ENCODE results near the gene MKS1. TPM values are rescaled to one million over a fixed set of nuclear protein-coding genes. Genes with fewer than 3 reads are reported as not detected.

Gene MKS1
- total RNA-seq, 1 experiment from 2014 or later: 17.5 TPM

DNA sequence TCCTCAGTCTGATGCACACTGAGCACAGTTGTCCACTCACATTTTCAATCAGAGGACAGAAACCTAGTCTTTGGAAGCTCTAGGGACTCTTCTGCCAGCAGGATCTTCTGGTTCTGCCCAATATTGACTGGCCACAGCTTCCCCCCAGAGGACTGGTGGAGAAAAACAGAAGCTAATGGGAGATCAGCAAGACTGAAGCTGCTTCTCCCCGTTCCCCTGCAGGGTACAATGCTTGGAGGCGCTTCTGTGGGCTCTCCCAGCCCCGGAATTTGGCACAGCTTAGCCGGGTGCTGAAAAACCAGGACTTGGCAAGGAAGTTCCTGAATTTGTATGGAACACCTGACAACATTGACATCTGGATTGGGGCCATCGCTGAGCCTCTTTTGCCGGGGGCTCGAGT is 16.2 kb downstream of the MKS1 start:
- Histone ChIP-seq H3K9me3 (ENCODE audit: low read length) (no peaks in the 10 kb centered on the region), H3K9ac (ENCODE audit: low read length) (no peak overlapping the region), H2AFZ (ENCODE audit: low read length) (no peak overlapping the region), H4K20me1 (ENCODE audit: insufficient read depth, low read depth, low read length) (no peaks in the 10 kb centered on the region), H3K4me3 (ENCODE audit: low read length) (no peak overlapping the region), H3K4me2 (ENCODE audit: low read depth, low read length, poor library complexity, severe bottlenecking) (no peak overlapping the region), H3K27me3 (ENCODE audit: low read length) (no peaks in the 10 kb centered on the region), H3K36me3 (ENCODE audit: insufficient read depth, low read length) (no peaks in the 10 kb centered on the region), H3K27ac (ENCODE audit: low read length) (no peak overlapping the region), H3K79me2 (ENCODE audit: low read length) (no peaks in the 10 kb centered on the region), H3K9me2 (replicated peaks; ENCODE audit: insufficient read depth, low read length) (no peaks in the 10 kb centered on the region), H3K4me1 (ENCODE audit: low read length) (peaks cover 4% of the 10 kb centered on the region; the same call in 1 of the 2 replicates)
- no peak for DNase-seq

DNA sequence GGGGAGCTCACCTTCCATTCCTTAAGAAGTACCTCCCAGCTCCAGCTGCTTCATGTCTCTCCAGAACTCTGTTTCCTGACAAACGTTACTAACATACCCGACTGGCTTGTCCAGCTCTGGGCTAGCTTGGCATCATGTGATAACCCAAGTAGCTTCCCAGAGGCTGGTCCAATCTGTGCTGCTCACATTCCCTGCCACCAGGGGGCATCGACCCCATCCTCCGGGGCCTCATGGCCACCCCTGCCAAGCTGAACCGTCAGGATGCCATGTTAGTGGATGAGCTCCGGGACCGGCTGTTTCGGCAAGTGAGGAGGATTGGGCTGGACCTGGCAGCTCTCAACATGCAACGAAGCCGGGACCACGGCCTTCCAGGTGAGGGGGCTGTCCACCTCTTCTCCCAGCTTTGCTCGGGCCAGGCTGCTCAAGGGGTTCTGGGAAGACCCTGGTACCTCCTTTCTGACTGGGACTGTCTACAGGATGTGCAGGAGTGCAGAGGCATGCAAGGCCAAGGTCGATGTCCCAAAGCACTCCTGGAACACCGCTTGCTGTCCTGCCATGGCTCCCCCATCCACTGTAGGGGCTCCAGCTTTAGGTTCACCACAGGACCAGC is 18.9 kb downstream of the MKS1 start:
- Histone ChIP-seq H4K20me1 (ENCODE audit: insufficient read depth, low read depth, low read length) (no peaks in the 10 kb centered on the region), H2AFZ (ENCODE audit: low read length) (peak overlapping the region; percentile 28; the same call in 1 of the 2 replicates), H3K36me3 (ENCODE audit: insufficient read depth, low read length) (no peaks in the 10 kb centered on the region), H3K4me3 (ENCODE audit: low read length) (no peak overlapping the region), H3K27me3 (ENCODE audit: low read length) (no peaks in the 10 kb centered on the region), H3K9me3 (ENCODE audit: low read length) (no peaks in the 10 kb centered on the region), H3K4me2 (ENCODE audit: low read depth, low read length, poor library complexity, severe bottlenecking) (no peak overlapping the region), H3K9me2 (replicated peaks; ENCODE audit: insufficient read depth, low read length) (no peaks in the 10 kb centered on the region), H3K9ac (ENCODE audit: low read length) (no peak overlapping the region), H3K79me2 (ENCODE audit: low read length) (no peaks in the 10 kb centered on the region), H3K4me1 (ENCODE audit: low read length) (peaks cover 4% of the 10 kb centered on the region; the same call in 1 of the 2 replicates), H3K27ac (ENCODE audit: low read length) (no peak overlapping the region)
- peak; percentile 92 for DNase-seq

GRCh38 chr17:58196610-58197009 is 22.4 kb downstream of the MKS1 start:
- DNase-seq: no peak
- Histone ChIP-seq H3K27me3 (ENCODE audit: low read length) (no peaks in the 10 kb centered on the region), H3K27ac (ENCODE audit: low read length) (no peak overlapping the region), H3K9me3 (ENCODE audit: low read length) (no peaks in the 10 kb centered on the region), H4K20me1 (ENCODE audit: insufficient read depth, low read depth, low read length) (no peaks in the 10 kb centered on the region), H2AFZ (ENCODE audit: low read length) (no peak overlapping the region), H3K4me1 (ENCODE audit: low read length) (peaks cover 4% of the 10 kb centered on the region; the same call in 1 of the 2 replicates), H3K36me3 (ENCODE audit: insufficient read depth, low read length) (no peaks in the 10 kb centered on the region), H3K9ac (ENCODE audit: low read length) (no peak overlapping the region), H3K9me2 (replicated peaks; ENCODE audit: insufficient read depth, low read length) (no peaks in the 10 kb centered on the region), H3K79me2 (ENCODE audit: low read length) (no peaks in the 10 kb centered on the region), H3K4me2 (ENCODE audit: low read depth, low read length, poor library complexity, severe bottlenecking) (no peak overlapping the region), H3K4me3 (ENCODE audit: low read length) (no peak overlapping the region)

GRCh38 chr17:58195518-58196123 is 23.4 kb downstream of the MKS1 start:
- Histone ChIP-seq H3K9ac (ENCODE audit: low read length) (no peak overlapping the region), H2AFZ (ENCODE audit: low read length) (no peak overlapping the region), H4K20me1 (ENCODE audit: insufficient read depth, low read depth, low read length) (no peaks in the 10 kb centered on the region), H3K4me3 (ENCODE audit: low read length) (no peak overlapping the region), H3K9me3 (ENCODE audit: low read length) (no peaks in the 10 kb centered on the region), H3K79me2 (ENCODE audit: low read length) (no peaks in the 10 kb centered on the region), H3K27ac (ENCODE audit: low read length) (no peak overlapping the region), H3K9me2 (replicated peaks; ENCODE audit: insufficient read depth, low read length) (no peaks in the 10 kb centered on the region), H3K4me2 (ENCODE audit: low read depth, low read length, poor library complexity, severe bottlenecking) (no peak overlapping the region), H3K36me3 (ENCODE audit: insufficient read depth, low read length) (no peaks in the 10 kb centered on the region), H3K27me3 (ENCODE audit: low read length) (no peaks in the 10 kb centered on the region), H3K4me1 (ENCODE audit: low read length) (peaks cover 4% of the 10 kb centered on the region; the same call in 1 of the 2 replicates)
- no peak for DNase-seq

GRCh38 chr17:58193641-58194255 is 25.3 kb downstream of the MKS1 start:
- Histone ChIP-seq H3K9me3 (ENCODE audit: low read length) (no peaks in the 10 kb centered on the region), H3K27me3 (ENCODE audit: low read length) (no peaks in the 10 kb centered on the region), H3K27ac (ENCODE audit: low read length) (no peak overlapping the region), H3K9me2 (replicated peaks; ENCODE audit: insufficient read depth, low read length) (no peaks in the 10 kb centered on the region), H3K79me2 (ENCODE audit: low read length) (no peaks in the 10 kb centered on the region), H2AFZ (ENCODE audit: low read length) (no peak overlapping the region), H3K36me3 (ENCODE audit: insufficient read depth, low read length) (no peaks in the 10 kb centered on the region), H4K20me1 (ENCODE audit: insufficient read depth, low read depth, low read length) (no peaks in the 10 kb centered on the region), H3K4me3 (ENCODE audit: low read length) (no peak overlapping the region), H3K4me2 (ENCODE audit: low read depth, low read length, poor library complexity, severe bottlenecking) (no peak overlapping the region), H3K9ac (ENCODE audit: low read length) (no peak overlapping the region), H3K4me1 (ENCODE audit: low read length) (no peaks in the 10 kb centered on the region)
- DNase-seq: no peak

- Histone ChIP-seq H3K4me2 (ENCODE audit: low read depth, low read length, poor library complexity, severe bottlenecking) (no peak within 1 kb of the TSS), H3K9me2 (replicated peaks; ENCODE audit: insufficient read depth, low read length) (no peaks in the 10 kb centered on the region), H3K79me2 (ENCODE audit: low read length) (no peaks in the 10 kb centered on the region), H4K20me1 (ENCODE audit: insufficient read depth, low read depth, low read length) (no peaks in the 10 kb centered on the region), H3K9me3 (ENCODE audit: low read length) (no peaks in the 10 kb centered on the region), H3K4me1 (ENCODE audit: low read length) (no peaks in the 10 kb centered on the region), H3K27me3 (ENCODE audit: low read length) (no peaks in the 10 kb centered on the region), H3K27ac (ENCODE audit: low read length) (no peak within 1 kb of the TSS), H3K9ac (ENCODE audit: low read length) (no peak within 1 kb of the TSS), H3K4me3 (ENCODE audit: low read length) (no peak within 1 kb of the TSS), H2AFZ (ENCODE audit: low read length) (no peak within 1 kb of the TSS), H3K36me3 (ENCODE audit: insufficient read depth, low read length) (no peaks in the 10 kb centered on the region)
- no peak for DNase-seq
These were observed 26.4 kb downstream of the MKS1 start, which contains the start of gene EPX for GRCh38 chr17:58192612-58193011. EPX (plus strand) TSS chr17:58192726; CDS start chr17:58192847, 121 bp downstream.

- Histone ChIP-seq H2AFZ (ENCODE audit: low read length) (no peak overlapping the region), H3K9me3 (ENCODE audit: low read length) (no peaks in the 10 kb centered on the region), H3K79me2 (ENCODE audit: low read length) (no peaks in the 10 kb centered on the region), H4K20me1 (ENCODE audit: insufficient read depth, low read depth, low read length) (no peaks in the 10 kb centered on the region), H3K9me2 (replicated peaks; ENCODE audit: insufficient read depth, low read length) (no peaks in the 10 kb centered on the region), H3K27ac (ENCODE audit: low read length) (no peak overlapping the region), H3K27me3 (ENCODE audit: low read length) (no peaks in the 10 kb centered on the region), H3K4me2 (ENCODE audit: low read depth, low read length, poor library complexity, severe bottlenecking) (no peak overlapping the region), H3K4me3 (ENCODE audit: low read length) (no peak overlapping the region), H3K36me3 (ENCODE audit: insufficient read depth, low read length) (no peaks in the 10 kb centered on the region), H3K9ac (ENCODE audit: low read length) (no peak overlapping the region), H3K4me1 (ENCODE audit: low read length) (no peaks in the 10 kb centered on the region)
- no peak for DNase-seq
These were observed 27.7 kb downstream of the MKS1 start for GRCh38 chr17:58191241-58191896.

Measured in Karpas-422 (cell line).